ENCODE measurements around the gene CD6.

- TF ChIP-seq, protein P1, sequence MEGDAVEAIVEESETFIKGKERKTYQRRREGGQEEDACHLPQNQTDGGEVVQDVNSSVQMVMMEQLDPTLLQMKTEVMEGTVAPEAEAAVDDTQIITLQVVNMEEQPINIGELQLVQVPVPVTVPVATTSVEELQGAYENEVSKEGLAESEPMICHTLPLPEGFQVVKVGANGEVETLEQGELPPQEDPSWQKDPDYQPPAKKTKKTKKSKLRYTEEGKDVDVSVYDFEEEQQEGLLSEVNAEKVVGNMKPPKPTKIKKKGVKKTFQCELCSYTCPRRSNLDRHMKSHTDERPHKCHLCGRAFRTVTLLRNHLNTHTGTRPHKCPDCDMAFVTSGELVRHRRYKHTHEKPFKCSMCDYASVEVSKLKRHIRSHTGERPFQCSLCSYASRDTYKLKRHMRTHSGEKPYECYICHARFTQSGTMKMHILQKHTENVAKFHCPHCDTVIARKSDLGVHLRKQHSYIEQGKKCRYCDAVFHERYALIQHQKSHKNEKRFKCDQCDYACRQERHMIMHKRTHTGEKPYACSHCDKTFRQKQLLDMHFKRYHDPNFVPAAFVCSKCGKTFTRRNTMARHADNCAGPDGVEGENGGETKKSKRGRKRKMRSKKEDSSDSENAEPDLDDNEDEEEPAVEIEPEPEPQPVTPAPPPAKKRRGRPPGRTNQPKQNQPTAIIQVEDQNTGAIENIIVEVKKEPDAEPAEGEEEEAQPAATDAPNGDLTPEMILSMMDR (IDR thresholded peaks at IDR 0.05; ENCODE audit: extremely low read depth in 1 of 2, insufficient read depth in 1 of 2, low read depth in 1 of 2, low read length in 2 of 2) = no peak
- TF ChIP-seq MYC (IDR thresholded peaks at IDR 0.05; ENCODE audit: low read depth, low read length) = no peak
- TF ChIP-seq EZH2 (IDR thresholded peaks at IDR 0.05; ENCODE audit: borderline replicate concordance, low read depth, low read length, severe bottlenecking) = no peak
- no peak for TF ChIP-seq MAX (IDR thresholded peaks at IDR 0.05; ENCODE audit: insufficient read depth, insufficient read length)
- TF ChIP-seq POLR2AphosphoS5 (IDR thresholded peaks at IDR 0.05; ENCODE audit: insufficient read depth, low read depth, low read length) = no peak
Observed at GRCh38 chr11:61058583-61059259, 87.2 kb downstream of the CD6 start.
